Stimulated activated CD4-positive, alpha-beta T cell treated with anti-CD3 and anti-CD28 coated beads, Interleukin-1b, Interleukin-23, amount 100 ng/mL, for 1 hour (primary cell): ENCODE data around the gene ENTPD6.
A peak's percentile ranks its signal among the peaks of the same experiment; 100 is the strongest.
"Not testable (repeated sequence)": the region's sequence is repeated elsewhere in the genome, so short reads cannot be mapped to it uniquely, and the experiment has no call there.

ENCODE experiments used
- DNase-seq, 2 donors: peaks; one replicate each; pipeline ENCODE4 v3.0.0-alpha.2; 2020; ENCODE audit warnings: low read depth in 2 of 2

The ENTPD6 gene

DNA sequence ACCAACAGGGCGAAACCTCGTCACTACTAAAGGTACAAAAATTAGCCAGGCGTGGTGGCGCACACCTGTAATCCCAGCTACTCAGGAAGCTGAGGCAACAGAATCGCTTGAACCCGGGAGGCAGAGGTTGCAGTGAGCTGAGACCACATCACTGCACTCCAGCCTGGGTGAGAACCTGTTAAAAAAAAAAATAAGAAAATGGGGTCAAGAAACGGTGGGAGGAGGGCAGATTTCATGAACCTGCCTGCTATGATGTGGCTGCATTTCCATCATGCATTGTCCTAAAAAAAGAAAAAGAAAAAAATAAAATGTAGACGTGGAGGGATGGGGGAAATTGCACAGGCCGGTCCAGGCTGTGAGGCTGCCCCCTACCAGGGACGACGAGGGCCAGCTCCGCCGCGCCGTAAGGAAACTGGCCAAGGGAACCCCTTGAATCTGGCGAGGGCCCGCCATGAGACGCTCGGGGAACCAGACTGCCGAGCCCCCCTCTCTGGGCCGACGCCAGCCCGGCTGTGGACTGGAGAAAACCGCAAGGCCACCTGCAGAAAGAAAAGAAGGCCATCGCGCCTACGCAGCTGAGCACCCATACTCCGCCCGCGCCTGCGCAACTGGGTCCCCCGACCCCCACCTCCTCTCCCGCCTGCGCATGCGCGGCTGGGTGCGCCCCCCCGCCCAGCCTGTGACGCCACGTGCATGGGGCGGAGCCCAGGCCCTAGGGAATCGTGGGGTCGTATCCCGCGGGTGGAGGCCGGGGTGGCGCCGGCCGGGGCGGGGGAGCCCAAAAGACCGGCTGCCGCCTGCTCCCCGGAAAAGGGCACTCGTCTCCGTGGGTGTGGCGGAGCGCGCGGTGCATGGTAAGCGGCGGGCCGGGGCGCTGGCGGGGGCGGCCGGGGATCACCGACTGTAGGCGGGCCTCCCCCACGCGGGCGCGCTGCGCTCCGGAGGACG is at the start of gene ENTPD6:
Gene ENTPD6, plus strand, starts transcription at position 699 of the 948 bp plus-strand sequence. CDS start 10,825 bp downstream, outside the sequence.
- DNase-seq: peak; percentile 84 to 90

DNA sequence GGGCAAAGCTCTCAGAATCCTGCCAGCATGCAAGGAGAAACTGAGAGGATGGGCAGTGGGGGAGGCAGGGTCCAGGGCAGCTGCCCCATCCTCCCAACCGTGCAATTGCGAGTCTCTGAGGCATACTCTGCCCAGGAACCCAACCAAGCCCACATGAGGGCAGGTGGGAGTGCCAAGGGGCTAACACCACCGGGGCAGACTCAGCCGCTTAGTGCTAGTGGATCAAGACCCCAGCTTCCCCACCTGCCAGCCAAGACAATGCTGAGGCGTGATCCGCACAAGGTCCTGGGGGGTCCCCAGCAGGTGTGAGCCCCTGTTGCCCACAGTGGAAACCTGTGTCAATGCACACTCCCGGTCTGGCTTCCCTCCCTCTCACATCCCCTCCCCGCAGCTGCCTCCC is 48.5 kb upstream of the ENTPD6 start:
- DNase-seq: no peak

DNA sequence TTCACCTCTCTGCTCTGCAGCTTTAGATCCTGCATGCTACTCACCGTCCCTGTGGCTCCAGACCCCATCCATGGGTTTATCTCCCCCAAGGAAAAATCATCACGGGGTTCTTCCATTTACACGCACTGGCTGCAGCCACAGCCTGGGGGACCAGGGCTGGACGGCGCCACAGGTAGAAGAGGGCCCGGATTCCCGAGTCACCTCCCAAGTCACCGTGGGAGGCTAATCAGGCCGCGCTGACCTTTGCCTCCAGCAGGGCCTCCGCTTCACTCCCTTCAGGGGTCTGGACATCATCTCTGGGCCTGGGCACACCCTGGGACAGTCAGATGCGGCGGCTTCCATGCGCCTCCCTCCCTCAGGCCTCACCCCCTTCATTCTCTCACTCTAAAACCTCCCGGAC is 47.8 kb upstream of the ENTPD6 start:
- no peak for DNase-seq

DNA sequence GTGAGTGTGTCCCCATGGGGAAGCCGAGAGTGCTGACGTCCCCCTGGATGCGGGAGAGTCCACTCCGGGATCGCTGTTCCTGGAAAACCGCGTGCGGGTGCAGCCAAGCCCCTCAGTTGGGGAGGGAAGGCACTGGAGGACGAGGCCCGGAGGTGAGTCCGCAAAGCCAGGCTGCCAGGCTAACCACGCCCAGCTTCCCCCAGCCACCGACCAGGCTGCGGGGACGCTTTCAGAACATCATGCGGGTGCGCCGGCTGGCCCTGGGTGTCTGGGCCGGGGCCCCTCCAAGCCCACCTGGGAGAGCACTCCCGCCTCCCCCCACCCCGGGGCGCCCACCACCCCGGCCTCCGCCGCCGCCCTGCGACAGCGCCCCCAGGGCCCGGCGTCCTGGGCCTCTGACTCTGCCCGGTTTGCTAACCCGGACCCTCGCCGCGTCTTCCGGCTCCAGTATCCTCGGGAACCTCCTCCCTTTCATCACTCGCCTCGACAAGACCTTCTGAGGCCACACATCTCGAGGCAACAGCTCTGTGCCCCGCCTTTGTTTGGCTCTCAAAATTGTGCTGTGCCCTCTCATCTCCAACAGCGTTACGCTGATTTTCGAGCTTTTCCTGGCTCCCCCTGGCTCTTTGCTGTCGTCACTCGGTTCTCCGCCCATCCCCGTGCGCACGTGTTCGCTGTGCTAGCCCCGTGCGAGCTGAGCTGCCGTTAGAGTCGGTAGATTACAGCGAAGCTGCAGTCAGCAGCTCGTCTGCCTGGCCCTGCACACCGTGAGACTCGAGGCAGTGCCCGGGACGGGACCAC is 47.1 kb upstream of the ENTPD6 start:
- DNase-seq: peak in 1 of 2 donors; percentile 41

DNA sequence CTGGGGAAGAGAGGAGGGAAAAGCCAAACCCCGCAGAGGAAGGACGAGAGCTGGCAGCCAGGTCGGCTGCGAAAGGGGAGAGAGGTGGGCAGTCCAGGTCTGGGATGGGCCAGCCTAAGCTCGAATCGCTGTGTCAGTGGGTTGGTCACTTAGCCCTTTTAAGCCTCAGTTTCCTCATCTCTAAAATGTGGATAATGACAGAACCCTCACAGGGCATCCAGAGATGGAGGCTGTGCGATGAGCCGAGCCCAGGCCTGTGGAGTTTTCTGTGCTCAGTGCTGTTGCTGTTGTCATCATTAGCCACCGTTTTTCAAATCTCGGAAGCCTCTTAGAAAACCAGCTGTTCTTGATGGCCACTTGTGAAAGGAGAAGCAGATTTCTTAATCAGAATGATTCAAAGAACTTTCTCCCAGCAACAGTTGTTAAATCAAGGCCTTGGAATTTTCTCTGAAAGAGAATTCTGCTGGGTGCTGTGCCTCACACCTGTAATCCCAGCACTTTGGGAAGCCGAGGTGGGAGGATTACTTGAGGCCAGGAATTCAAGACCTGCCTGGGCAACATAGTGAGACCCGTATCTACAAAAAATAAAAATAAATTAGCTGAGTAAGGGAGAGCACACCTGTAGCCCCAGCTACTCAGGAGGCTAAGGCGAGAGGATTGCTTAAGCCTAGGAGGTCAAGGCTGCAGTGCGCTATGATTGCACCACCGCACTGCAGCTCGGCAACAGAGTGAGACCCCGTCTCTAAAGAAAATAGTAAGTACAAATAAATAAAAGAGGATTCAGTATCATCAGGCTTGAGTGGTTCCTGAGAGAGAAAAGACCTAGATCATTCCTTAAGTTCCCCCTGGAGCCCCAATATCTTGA is 46.3 kb upstream of the ENTPD6 start:
- DNase-seq: no peak

DNA sequence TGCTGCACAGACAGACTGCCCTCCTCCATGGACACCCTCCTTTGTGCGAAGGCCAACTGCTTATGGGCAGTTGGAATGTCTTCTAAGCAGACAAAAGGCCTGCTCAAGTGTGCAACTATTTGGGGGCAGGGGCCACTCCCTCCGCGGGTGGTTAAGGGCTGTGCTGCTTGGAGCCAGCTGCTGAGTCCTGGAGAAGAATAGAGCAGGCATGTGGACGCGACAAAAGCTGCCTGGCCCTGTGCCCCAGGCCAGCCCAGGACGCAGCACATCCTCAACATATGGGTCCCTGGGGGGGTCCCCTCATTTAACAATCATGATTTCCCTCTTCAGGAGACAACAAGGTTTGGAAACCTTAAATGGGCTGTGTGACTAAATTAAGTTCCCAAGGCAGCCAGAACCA is 45.5 kb upstream of the ENTPD6 start:
- DNase-seq: no peak

DNA sequence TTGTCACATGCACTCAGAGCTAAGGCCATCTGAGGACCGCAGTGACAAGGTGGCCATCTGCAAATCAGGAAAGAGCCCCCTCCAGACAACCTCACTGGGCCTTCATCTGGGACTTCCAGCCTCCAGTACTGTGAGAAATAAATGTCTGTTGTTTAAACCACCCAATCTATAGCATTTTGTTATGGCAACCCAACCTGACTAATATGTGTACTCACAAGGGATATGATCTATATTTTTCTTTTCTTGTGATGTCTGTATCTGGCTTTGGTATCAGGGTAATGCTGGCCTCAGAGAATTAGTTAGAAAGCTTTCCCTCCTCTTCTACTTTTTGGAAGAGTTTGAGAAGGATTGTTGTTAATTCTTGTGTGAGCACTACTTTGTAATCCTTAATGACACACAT is 37.5 kb upstream of the ENTPD6 start:
- no peak for DNase-seq

DNA sequence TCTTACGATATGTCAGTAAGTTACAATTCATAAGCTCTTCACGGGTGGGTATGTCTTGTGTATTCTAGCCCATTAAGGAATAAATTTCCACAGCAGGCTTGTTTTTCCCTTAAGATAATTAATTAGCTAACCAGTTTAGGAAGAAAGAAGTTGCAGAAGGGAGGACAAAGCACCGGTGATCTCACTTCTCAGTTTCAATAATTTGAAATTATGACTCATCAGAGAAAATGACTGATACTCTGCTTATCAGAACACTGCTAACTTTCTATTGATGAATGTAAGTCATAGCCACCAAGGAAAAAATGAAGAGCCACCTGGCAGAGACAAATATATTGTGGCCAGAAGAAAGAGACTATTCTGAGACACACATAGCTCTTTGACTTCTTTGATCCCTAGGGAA is 35.0 kb upstream of the ENTPD6 start:
- DNase-seq: no peak

DNA sequence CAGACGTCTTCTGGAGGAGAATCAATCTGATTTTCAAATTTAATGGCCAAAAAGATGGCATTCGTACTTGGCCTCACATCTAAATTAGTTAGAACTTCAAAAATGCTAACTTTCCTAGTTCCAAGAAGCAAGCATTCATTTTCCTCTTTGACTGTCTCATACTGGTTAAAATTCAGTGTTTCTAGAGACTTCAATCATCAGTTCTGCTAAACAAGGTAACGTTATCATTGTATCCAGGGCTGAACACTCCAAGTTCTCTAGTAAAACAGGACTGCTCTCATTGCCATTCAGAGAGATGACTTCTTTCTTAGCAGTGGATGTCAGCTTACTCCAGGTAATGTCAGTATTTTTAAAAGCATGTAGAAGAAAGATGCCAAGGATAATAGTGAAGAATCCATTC is 34.6 kb upstream of the ENTPD6 start:
- DNase-seq: no peak

DNA sequence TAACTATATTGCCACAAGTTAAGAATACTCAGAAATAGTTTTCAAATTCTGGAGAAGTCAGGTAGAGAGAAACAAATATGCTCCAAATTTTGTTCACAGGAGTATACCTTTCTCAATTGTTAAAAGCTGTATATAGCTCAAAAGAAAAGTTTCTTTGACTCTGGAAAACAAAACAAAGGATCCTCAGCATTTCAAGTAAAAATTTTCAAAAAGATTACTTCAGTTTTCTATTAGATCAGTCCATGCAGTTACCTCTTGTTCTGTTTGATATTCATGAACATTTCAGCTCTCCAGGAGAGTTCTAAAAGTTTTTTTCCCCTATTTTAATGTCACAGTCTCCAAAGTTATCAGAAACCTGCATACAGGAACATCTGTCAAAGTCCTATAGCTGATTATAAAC is 30.4 kb upstream of the ENTPD6 start:
- no peak for DNase-seq

DNA sequence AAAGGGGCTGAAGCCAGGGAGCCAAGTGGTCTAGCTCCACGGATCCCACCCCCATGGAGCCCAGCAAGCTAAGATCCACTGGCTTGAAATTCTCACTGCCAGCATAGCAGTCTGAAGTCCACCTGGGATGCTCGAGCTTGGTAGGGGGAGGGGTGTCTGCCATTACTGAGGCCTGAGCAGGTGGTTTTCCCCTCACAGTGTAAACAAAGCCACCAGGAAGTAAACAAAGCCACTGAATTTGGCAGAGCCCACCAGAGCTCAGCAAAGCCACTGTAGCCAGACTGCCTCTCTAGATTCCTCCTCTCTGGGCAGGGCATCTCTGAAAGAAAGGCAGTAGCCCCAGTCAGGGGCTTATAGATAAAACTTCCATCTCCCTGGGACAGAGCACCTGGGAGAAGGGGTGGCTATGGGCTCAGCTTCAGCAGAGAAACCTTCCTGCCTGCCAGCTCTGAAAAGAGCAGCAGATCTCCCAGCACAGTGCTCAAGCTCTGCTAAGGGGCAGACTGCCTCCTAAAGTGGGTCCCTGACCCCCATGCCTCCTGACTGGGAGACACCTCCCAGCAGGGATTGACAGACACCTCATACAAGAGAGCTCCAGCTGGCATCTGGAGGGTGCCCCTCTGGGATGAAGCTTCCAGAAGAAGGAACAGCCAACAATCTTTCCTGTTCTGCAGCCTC is 29.3 kb upstream of the ENTPD6 start:
- DNase-seq: not testable (repeated sequence)

DNA sequence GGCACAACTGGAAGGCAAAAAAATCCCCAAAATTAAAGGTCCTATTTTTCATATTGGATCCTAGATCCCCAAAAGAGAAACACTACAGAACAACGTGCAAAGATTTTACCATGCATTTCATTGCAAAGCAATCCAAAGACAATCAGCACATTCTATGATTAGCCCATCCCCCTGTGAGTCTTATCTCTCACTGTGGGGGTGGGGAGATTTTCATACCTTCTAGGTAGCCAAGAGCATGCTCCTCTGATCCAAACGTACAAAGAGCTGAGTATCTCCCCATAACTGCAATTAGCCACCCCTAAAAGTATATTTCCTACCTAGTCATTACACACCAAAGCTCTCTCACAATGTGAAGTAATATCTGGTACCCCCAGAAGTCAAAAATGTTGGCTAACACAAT is 22.2 kb upstream of the ENTPD6 start:
- no peak for DNase-seq

DNA sequence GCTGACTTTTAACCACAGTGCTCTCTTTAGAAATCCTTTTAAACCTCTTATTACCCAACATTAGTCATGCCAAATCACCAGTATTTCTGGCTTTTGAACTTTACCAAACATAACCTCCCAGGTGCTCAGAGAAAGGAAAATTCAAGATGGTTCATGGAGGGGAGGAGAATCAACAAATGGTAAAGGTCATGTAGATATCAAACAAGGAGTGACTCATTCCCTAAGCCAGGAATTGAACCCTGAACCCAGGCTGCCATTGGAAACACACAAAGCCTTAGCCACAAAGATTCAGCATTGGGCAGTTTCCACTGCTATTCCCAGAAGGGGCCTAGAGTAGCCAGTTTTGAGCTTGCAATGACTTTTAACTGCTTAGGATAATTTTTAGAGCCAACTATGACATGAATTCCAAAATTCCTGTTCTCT is 21.6 kb upstream of the ENTPD6 start:
- DNase-seq: no peak

DNA sequence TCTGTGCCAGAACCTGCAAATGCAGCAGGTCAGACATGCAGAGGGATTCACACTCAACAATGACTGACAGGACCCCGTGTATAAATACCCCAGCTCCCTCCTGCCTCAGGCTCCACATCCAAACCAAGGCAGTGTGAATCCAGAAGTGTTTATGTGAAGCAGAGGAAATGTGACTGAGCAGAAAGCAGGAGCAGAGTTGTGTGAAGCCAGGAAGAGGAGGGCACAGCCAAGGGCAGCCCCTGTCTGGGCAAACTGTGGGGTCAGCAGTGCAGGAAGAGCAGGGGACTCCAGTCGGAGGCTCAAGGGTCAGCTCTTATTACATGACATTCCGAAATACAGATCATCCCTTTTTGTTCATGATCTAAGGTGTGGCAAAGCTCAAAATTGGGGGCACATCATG is 19.3 kb upstream of the ENTPD6 start:
- DNase-seq: no peak

DNA sequence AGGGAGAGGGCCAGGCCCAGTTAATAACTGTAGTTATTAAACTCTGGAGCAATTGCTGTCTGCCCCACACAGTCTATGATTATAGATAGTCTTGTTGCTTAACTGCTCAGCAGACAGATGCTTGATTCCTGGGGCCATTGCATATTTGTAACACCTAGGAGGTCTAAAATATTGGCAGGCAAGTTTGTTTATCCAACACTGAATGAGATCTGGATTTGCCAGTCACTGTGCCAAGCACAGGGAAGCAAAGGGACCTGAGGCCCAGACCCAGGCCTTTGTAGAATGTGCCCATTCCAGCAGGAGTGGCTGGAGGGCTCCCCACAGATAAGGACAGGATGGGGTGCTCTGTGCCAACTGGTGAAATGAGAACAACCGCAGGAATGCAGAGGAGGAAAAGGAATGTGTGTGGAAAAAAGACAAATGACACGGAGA is 17.6 kb upstream of the ENTPD6 start:
- no peak for DNase-seq

DNA sequence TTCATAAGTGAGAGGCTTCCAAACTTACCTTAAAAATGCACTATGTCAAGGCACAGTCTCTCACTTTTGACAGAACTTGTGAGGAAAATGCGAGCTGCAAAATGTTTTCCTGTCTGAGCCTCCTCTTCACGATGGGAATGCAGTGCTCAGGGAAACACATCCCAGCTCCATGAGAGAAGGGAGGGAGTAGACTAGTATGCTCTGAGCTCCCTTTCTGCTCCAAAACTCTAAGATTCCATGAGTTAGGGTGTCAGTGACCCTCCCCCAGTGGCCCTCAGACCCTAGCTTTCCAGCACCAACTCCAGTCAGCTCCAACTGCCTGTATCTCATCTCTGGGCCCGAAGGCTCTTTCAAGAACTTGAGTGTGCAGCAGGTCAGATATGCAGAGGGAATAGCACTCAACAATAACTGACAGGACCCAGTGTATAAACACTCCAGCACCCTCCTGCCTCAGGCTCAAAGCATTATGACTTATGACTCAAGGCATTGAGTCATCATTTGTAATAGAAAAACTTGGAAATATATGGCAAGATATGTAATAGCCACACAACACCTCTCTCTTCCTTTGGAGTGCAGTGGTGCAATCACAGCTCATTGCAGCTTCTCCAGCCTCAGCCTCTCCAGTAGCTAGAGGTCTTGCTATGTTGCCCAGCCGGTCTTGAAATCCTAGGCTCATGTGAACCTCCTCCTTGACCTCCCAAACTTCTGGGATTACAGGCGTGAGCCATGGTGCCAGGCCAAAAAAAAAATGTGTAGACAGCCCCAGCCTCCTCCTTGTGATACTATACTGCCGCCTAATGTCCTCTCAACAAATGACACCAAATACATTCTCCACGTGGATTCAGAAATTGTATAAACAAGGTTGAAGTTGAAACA is 16.7 kb upstream of the ENTPD6 start:
- DNase-seq: no peak

DNA sequence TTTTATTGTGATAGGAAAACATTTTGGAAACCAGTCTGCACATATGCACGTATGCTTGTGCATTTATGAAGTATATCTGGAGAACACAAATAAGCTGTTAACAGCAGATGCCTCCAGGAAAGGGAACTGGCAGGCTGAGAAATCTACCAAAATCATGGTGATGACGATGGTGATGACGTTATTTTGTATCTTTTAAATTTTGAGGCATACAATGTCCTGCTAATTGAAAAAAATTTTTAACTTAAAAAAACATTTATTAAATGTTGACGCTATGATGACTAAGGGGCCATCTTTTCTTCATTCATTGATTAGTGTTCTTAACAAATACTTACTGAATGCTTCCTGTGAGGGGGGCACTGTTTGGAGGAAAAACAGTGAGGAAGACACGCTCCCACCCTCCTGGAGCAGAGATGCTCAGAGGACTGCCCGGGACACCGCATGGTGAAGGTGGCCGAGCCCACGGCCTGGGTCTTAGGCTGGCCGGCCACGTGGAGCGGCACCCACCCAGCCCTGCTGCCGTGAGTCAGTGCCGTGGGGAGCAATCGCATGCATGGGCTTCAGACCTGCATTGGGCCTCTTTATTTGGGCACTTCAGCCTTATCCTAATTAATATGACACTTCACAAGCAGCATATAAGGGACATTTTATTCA is 15.9 kb upstream of the ENTPD6 start:
- DNase-seq: no peak

DNA sequence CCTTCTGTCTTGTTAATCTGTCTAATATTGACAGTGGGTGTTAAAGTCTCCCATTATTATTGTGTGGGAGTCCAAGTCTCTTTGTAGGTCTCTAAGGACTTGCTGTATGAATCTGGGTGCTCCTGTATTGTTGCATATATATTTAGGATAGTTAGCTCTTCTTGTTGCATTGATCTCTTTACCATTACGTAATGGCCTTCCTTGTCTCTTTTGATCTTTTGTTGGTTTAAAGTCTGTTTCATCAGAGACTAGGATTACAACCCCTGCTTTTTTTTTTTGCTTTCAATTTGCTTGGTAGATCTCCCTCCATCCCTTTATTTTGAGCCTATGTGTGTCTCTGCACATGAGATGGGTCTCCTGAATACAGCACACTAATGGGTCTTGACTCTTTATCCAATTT is 11.1 kb upstream of the ENTPD6 start:
- not testable (repeated sequence) for DNase-seq

DNA sequence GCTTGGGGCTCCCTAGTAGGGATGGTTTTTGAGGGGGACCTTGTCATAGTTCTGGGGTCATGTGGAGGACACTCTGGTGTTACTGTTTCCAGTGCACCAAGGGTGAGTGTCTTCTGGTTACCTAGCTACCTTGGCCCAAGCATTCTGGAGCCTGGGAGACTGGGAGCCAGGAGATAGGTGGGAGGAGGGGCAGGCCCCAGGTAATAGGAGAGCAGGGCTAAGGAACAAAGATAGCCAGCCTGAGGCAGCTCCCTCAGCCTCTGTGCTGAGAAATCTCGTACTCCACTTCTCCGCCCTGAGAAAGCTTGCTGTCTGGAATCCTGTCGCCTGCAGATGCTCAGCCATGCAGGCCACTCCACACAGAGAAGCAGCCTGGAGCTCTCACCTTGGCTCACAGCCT is 8.3 kb upstream of the ENTPD6 start:
- no peak for DNase-seq

DNA sequence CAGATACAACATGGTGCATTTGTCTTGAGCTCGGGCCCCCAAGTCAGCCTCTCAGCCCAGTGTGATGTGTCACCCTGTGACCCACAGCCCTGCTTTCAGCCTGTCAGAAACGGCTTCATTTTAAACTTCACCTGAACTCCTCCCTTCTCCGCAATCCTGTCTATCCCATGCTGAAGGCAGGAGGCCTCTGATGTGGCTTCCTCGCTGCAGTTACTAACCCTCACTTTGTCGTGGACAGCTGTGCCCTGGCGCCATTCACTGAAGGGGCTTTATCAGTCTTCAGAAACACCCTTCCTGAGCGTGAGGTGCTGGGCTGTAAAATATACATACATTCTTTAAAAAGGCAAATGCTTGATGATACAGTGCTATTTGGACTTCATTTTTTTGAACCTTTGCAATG is 7.9 kb upstream of the ENTPD6 start:
- DNase-seq: no peak
